ENCODE data around the gene ZBED1. TPM values are rescaled to one million over a fixed set of nuclear protein-coding genes. Genes with fewer than 3 reads are reported as not detected.

ZBED1 gene
- total RNA-seq, 4 donors from 2014 or later = 28.3 to 46.5 (median 34.2) TPM

- TF ChIP-seq CTCF (IDR thresholded peaks at IDR 0.05) = no peak
- DNase-seq (ENCODE audit: low spot score) (no peak), ATAC-seq (ENCODE audit: low FRiP score) (no peak)
These were observed 48.4 kb downstream of the ZBED1 start for GRCh38 chrX:2452317-2452784.

GRCh38 chrX:2451501-2452316, 49.1 kb downstream of the ZBED1 start:
- ATAC-seq (ENCODE audit: low FRiP score) (no peak), DNase-seq (ENCODE audit: low spot score) (no peak)
- no peak for TF ChIP-seq CTCF (IDR thresholded peaks at IDR 0.05)

GRCh38 chrX:2450681-2451080, 50.1 kb downstream of the ZBED1 start:
- no peak for TF ChIP-seq CTCF (IDR thresholded peaks at IDR 0.05)

GRCh38 chrX:2449135-2449886, 51.5 kb downstream of the ZBED1 start:
- TF ChIP-seq CTCF (IDR thresholded peaks at IDR 0.05) = no peak
- DNase-seq (ENCODE audit: low spot score) (no peak), ATAC-seq (ENCODE audit: low FRiP score) (no peak)

More at GRCh38 chrX:2450681-2451080, 50.1 kb downstream of the ZBED1 start:
- DNase-seq (ENCODE audit: low spot score) (no peak), ATAC-seq (ENCODE audit: low FRiP score) (no peak)

- TF ChIP-seq CTCF (IDR thresholded peaks at IDR 0.05) = no peak
- DNase-seq (ENCODE audit: low spot score) (no peak), ATAC-seq (ENCODE audit: low FRiP score) (no peak)
These were observed 53.3 kb downstream of the ZBED1 start for GRCh38 chrX:2447484-2447883.

- no peak for TF ChIP-seq CTCF (IDR thresholded peaks at IDR 0.05)
- no peak for DNase-seq (ENCODE audit: low spot score)
- ATAC-seq (ENCODE audit: low FRiP score) = no peak
These were observed 54.0 kb downstream of the ZBED1 start for GRCh38 chrX:2446815-2447214.

Data from omental fat pad (tissue), 4 donors.